Fibroblast of lung (primary cell): Measurements from ENCODE around the gene KIF13A.
"Not testable (repeated sequence)": the region's sequence is repeated elsewhere in the genome, so short reads cannot be mapped to it uniquely, and the experiment has no call there.

Experiments
- CTCF ChIP-seq, 2 donors: IDR thresholded peaks in 1 of 2; conservative IDR thresholded peaks in 1 of 2; 1 replicate in 1 of 2; 2 replicates in 1 of 2; pipeline ENCODE4 v1.5.1; 2011 to 2012; ENCODE audit warnings: low read length in 2 of 2, control low read depth in 1 of 2, inconsistent platforms in 1 of 2, low read depth in 1 of 2, mild to moderate bottlenecking in 1 of 2
- EZH2 ChIP-seq: IDR thresholded peaks from 2 replicates; pipeline ENCODE4 v1.5.1; 2012; ENCODE audit warnings: low read length, control low read depth, mild to moderate bottlenecking; ENCODE audit errors: missing control alignments

GRCh38 chr6:18020545-18020944, 33.1 kb upstream of the KIF13A start:
- not testable (repeated sequence) for TF ChIP-seq CTCF (conservative IDR thresholded peaks at IDR 0.05 in 1 of 2, IDR thresholded peaks at IDR 0.05 in 1 of 2; ENCODE audit: low read depth in 1 of 2, low read length in 2 of 2); EZH2
